GM20431 (cell line): ENCODE measurements around the gene STAG3.
"Not testable (repeated sequence)": the region's sequence is repeated elsewhere in the genome, so short reads cannot be mapped to it uniquely, and the experiment has no call there.

Experiments
- in situ Hi-C: fragments of 300-500 bp; cut with MseI, MboI; formaldehyde crosslinking; loops from one replicate; pipeline ENCODE4 v1.15.0; 2020; ENCODE audit warnings: low sequenced_read_pairs; ENCODE audit not compliant: unreplicated experiment

STAG3 gene

GRCh38 chr7:100200693-100201092 lies 23.0 kb downstream of the STAG3 start:
- in situ Hi-C loops = no loop called here

- in situ Hi-C loops = no loop called here
Measured at GRCh38 chr7:100204454-100204853, 26.7 kb downstream of the STAG3 start.

GRCh38 chr7:100208911-100209408 lies 31.2 kb downstream of the STAG3 start:
- in situ Hi-C loops = no loop called here

GRCh38 chr7:100209493-100209892 lies 31.8 kb downstream of the STAG3 start:
- in situ Hi-C loops = no loop called here

- in situ Hi-C loops = no loop called here
Measured at GRCh38 chr7:100210805-100211204, 33.1 kb downstream of the STAG3 start.

- in situ Hi-C loops = no loop called here
Measured at GRCh38 chr7:100211342-100211780, 33.6 kb downstream of the STAG3 start.

GRCh38 chr7:100212631-100213286 lies 35.0 kb downstream of the STAG3 start:
- in situ Hi-C loops = no loop called here

GRCh38 chr7:100213672-100214071 lies 36.0 kb downstream of the STAG3 start:
- in situ Hi-C loops = no loop called here

- in situ Hi-C loops = not testable (repeated sequence)
Measured at GRCh38 chr7:100214356-100214755, 36.6 kb downstream of the STAG3 start.

GRCh38 chr7:100215895-100216294 lies 38.2 kb downstream of the STAG3 start:
- in situ Hi-C loops = no loop called here

- in situ Hi-C loops = not testable (repeated sequence)
Measured at GRCh38 chr7:100217934-100218333, 40.2 kb downstream of the STAG3 start.

GRCh38 chr7:100219271-100219737 lies 41.6 kb downstream of the STAG3 start:
- in situ Hi-C loops = no loop called here

- in situ Hi-C loops = not testable (repeated sequence)
Measured at GRCh38 chr7:100219801-100220585, 42.3 kb downstream of the STAG3 start, which contains the start of gene PVRIG. PVRIG (plus strand) TSS chr7:100219949; CDS start chr7:100219971, 22 bp downstream.

- in situ Hi-C loops = no loop called here
Measured at GRCh38 chr7:100220586-100221230, 43.0 kb downstream of the STAG3 start.

- in situ Hi-C loops = no loop called here
Measured at GRCh38 chr7:100221231-100221718, 43.6 kb downstream of the STAG3 start.

GRCh38 chr7:100221767-100222444 lies 44.2 kb downstream of the STAG3 start:
- in situ Hi-C loops = no loop called here

GRCh38 chr7:100222445-100223132 lies 44.9 kb downstream of the STAG3 start:
- in situ Hi-C loops = no loop called here

- in situ Hi-C loops = not testable (repeated sequence)
Measured at GRCh38 chr7:100223376-100223927, 45.7 kb downstream of the STAG3 start.

- in situ Hi-C loops = not testable (repeated sequence)
Measured at GRCh38 chr7:100224891-100225290, 47.2 kb downstream of the STAG3 start.
